Progenitor cell of endocrine pancreas (in vitro differentiated cells): ENCODE results near the gene IFNB1. TPM values are rescaled to one million over a fixed set of nuclear protein-coding genes. Genes with fewer than 3 reads are reported as not detected.

Experiments used
- DNase-seq: peaks from one replicate; pipeline ENCODE4 v3.0.0; 2021; ENCODE audit warnings: low spot score; ENCODE audit not compliant: unreplicated experiment
- H3K27ac Mint-ChIP-seq: 2 replicates; pipeline ENCODE4 v1.8.0; 2021; ENCODE audit warnings: mild to moderate bottlenecking, moderate library complexity, mixed read lengths
- H3K27me3 Mint-ChIP-seq: 2 replicates; pipeline ENCODE4 v1.8.0; 2021; ENCODE audit warnings: mixed read lengths
- H3K36me3 Mint-ChIP-seq: 2 replicates; pipeline ENCODE4 v1.8.0; 2022; ENCODE audit warnings: mixed read lengths; ENCODE audit not compliant: insufficient read depth
- H3K4me1 Mint-ChIP-seq: 2 replicates; pipeline ENCODE4 v1.8.0; 2021; ENCODE audit warnings: low read depth, mixed read lengths
- H3K4me3 Mint-ChIP-seq: 2 replicates; pipeline ENCODE4 v1.8.0; 2021; ENCODE audit warnings: low read depth, mild to moderate bottlenecking, moderate library complexity, mixed read lengths
- H3K9me3 Mint-ChIP-seq: 2 replicates; pipeline ENCODE4 v1.8.0; 2021; ENCODE audit warnings: low read depth, mixed read lengths
- CTCF ChIP-seq: fragments of 200-600 bp; sonication (generic); IDR thresholded peaks from one replicate; pipeline ENCODE4 v1.5.0; 2021; ENCODE audit warnings: antibody characterized with exemption, mild to moderate bottlenecking; ENCODE audit not compliant: unreplicated experiment
- total RNA-seq: library from RNA; stranded (reverse); gene quantifications from 2 replicates; pipeline ENCODE4 v1.2.1, GENCODE V29; 2021

Gene IFNB1
- total RNA-seq, 1 donor from 2014 or later = not detected

GRCh38 chr9:21075484-21075883 lies 2.3 kb downstream of the IFNB1 start:
- H3K36me3 Mint-ChIP-seq = no peaks in the 10 kb centered on the region
- no peak for TF ChIP-seq CTCF
- H3K27ac Mint-ChIP-seq = no peak overlapping the region
- no peak for DNase-seq
- no peak overlapping the region for H3K4me3 Mint-ChIP-seq
- H3K9me3 Mint-ChIP-seq = peaks cover 7% of the 10 kb centered on the region
- H3K4me1 Mint-ChIP-seq = peaks cover 1% of the 10 kb centered on the region
- no peaks in the 10 kb centered on the region for H3K27me3 Mint-ChIP-seq

DNA sequence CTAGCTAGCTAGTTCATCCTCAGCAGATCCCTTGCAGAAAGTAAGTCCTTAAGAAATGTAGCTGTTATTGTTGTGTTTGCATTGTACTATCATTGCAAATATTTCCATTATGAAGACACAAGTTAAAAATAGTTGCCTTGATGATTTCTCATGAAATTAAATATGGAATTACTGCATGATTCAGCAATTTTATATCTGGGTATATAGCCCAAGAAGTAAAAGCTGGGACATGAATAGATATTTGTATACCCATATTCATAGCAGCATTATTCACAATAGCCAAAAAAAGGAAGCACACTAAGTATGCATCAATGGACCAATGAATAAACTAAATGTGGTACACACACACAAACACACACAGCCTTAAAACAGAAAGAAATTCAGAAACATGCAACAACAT lies 6.8 kb downstream of the IFNB1 start:
- no peak for TF ChIP-seq CTCF
- no peak for DNase-seq
- no peaks in the 10 kb centered on the region for H3K36me3 Mint-ChIP-seq
- H3K27me3 Mint-ChIP-seq = no peaks in the 10 kb centered on the region
- H3K9me3 Mint-ChIP-seq = peaks cover 4% of the 10 kb centered on the region
- no peak overlapping the region for H3K4me3 Mint-ChIP-seq
- H3K4me1 Mint-ChIP-seq = peaks cover 11% of the 10 kb centered on the region
- no peak overlapping the region for H3K27ac Mint-ChIP-seq

DNA sequence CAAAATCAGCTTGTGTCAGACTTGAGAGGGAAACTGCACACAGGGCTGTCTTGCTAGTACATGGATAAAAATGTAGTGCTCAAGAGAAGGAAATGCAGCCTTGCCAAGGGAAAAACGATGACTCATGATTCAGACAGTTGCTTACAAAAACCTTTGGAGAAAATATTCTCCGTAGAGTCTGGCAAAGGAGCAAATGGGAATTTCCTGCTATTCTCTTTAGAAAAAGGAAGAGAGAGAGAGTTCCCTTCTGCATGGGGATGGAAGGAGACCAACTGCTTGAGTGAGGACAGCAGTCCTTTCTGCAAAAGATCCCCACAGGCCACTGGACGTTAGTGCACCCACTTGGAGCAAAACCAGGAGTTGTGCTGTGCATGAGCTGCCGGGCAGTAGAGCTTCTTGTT lies 7.6 kb downstream of the IFNB1 start:
- DNase-seq = no peak
- peaks cover 9% of the 10 kb centered on the region for H3K4me1 Mint-ChIP-seq
- peak; percentile 32 for TF ChIP-seq CTCF
- H3K9me3 Mint-ChIP-seq = peaks cover 4% of the 10 kb centered on the region
- H3K36me3 Mint-ChIP-seq = no peaks in the 10 kb centered on the region
- H3K27ac Mint-ChIP-seq = no peak overlapping the region
- H3K4me3 Mint-ChIP-seq = no peak overlapping the region
- no peaks in the 10 kb centered on the region for H3K27me3 Mint-ChIP-seq

- Mint-ChIP-seq H3K4me1 (peaks cover 2% of the 10 kb centered on the region), H3K9me3 (no peaks in the 10 kb centered on the region)
- TF ChIP-seq CTCF = no peak
Measured at GRCh38 chr9:21060919-21061561, 16.7 kb downstream of the IFNB1 start.

DNA sequence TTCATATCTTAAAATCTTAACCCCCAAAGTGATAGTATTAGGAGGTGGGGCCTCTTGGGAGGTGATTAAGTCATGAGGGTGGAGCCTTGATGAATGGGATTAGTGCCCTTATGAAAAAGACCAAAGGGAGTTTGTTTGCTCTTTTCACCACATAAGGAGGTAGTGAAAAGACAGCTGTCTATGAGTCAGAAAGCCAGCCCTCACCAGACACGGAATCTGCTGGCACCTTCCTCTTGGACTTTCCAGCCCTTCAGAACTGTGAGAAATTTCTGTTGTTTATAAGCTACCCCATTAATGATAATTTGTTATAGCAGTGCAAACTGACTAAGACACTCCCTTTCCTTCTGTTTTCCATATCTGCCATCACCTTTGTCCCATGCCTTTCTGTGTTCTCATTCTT lies 20.8 kb downstream of the IFNB1 start:
- Mint-ChIP-seq H3K36me3 (no peaks in the 10 kb centered on the region), H3K27me3 (no peaks in the 10 kb centered on the region), H3K4me1 (peaks cover 2% of the 10 kb centered on the region), H3K9me3 (no peaks in the 10 kb centered on the region), H3K27ac (no peak overlapping the region), H3K4me3 (no peak overlapping the region)
- no peak for DNase-seq
- no peak for TF ChIP-seq CTCF

More at GRCh38 chr9:21060919-21061561, 16.7 kb downstream of the IFNB1 start:
- Mint-ChIP-seq H3K27ac (no peak overlapping the region), H3K27me3 (no peaks in the 10 kb centered on the region), H3K4me3 (no peak overlapping the region), H3K36me3 (no peaks in the 10 kb centered on the region)
- DNase-seq = no peak
